ENCODE data around the gene SYTL2. TPM values are rescaled to one million over a fixed set of nuclear protein-coding genes. Genes with fewer than 3 reads are reported as not detected.

The SYTL2 gene
- total RNA-seq, 1 experiment from 2014 or later: 5.2 TPM

DNA sequence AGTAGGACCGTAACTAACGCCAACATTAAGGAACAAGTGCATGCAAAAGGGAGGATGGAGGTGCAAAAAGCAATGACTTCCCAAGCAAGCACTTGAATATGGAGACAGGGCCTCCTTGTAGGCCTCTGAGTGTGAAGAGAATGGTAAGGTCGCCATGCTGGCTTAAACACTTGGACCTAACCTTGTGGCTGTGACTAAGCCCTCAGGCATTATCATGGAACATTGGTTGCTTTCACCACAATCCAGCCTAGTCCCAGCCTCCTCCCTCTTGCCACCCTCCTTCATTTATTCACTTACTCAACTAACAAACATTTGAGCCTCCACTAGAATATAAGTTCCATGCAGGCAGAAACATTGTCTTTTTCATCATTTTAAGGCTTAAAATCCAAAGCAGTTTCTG is 11.9 kb upstream of the SYTL2 start:
- Mint-ChIP-seq H3K36me3 (ENCODE audit: insufficient read depth in 1 of 3, low read depth in 3 of 3) (no peaks in the 10 kb centered on the region), H3K4me3 (no peak overlapping the region), H3K27me3 (ENCODE audit: low read depth) (no peaks in the 10 kb centered on the region; the same call in 1 of the 2 replicates), H3K27ac (no peak overlapping the region), H3K9me3 (no peaks in the 10 kb centered on the region), H3K4me1 (peaks cover 0 to 3% of the 10 kb centered on the region in 2 experiments; a peak in 2 of 4 replicates)
- Histone ChIP-seq H3K27me3 (ENCODE audit: insufficient read depth, low read length) (no peaks in the 10 kb centered on the region), H4K91ac (ENCODE audit: insufficient read length, low read depth, low read length) (no peak overlapping the region), H2BK120ac (ENCODE audit: low read depth, low read length, poor library complexity, severe bottlenecking) (no peak overlapping the region), H4K20me1 (ENCODE audit: control insufficient read depth, insufficient read depth, insufficient read length) (no peaks in the 10 kb centered on the region), H3K18ac (ENCODE audit: insufficient read length, low read depth, low read length) (no peak overlapping the region), H4K8ac (replicated peaks; ENCODE audit: insufficient read length, low read depth, low read length) (no peak overlapping the region), H2BK20ac (ENCODE audit: low read depth, low read length, poor library complexity, severe bottlenecking) (no peak overlapping the region), H3K56ac (ENCODE audit: insufficient read length, low read depth, low read length) (no peak overlapping the region), H3K4me1 (ENCODE audit: insufficient read depth, low read length) (no peaks in the 10 kb centered on the region), H3K23ac (ENCODE audit: insufficient read length, low read depth, low read length) (no peak overlapping the region), H4K5ac (ENCODE audit: insufficient read length, low read depth, low read length) (no peak overlapping the region), H3K14ac (ENCODE audit: insufficient read depth, low read length) (no peak overlapping the region), H2BK5ac (ENCODE audit: insufficient read length, low read length) (no peak overlapping the region), H3K9ac (ENCODE audit: extremely low read depth, insufficient read length, low read length) (no peak overlapping the region), H3T11ph (ENCODE audit: low read length) (no peak overlapping the region), H3K9me3 (ENCODE audit: control insufficient read depth, low read depth, low read length) (no peaks in the 10 kb centered on the region), H3K23me2 (ENCODE audit: insufficient read length, low read depth, low read length, poor library complexity, severe bottlenecking) (no peaks in the 10 kb centered on the region), H3K79me2 (ENCODE audit: insufficient read depth, low read length) (no peaks in the 10 kb centered on the region), H3K4me2 (ENCODE audit: insufficient read depth, insufficient read length, low read length) (no peak overlapping the region), H2AK5ac (ENCODE audit: insufficient read length, low read length) (no peak overlapping the region), H3K4ac (ENCODE audit: low read depth, low read length) (no peak overlapping the region), H3K79me1 (ENCODE audit: insufficient read depth, low read depth, low read length, poor library complexity, severe bottlenecking) (no peaks in the 10 kb centered on the region), H3K27ac (ENCODE audit: insufficient read length, low read depth, low read length) (no peak overlapping the region), H2BK15ac (ENCODE audit: low read depth, low read length) (no peak overlapping the region), H2AFZ (ENCODE audit: low read length) (no peak overlapping the region), H2BK12ac (ENCODE audit: insufficient read length, low read depth, low read length) (no peak overlapping the region)
- TF ChIP-seq, protein P1, sequence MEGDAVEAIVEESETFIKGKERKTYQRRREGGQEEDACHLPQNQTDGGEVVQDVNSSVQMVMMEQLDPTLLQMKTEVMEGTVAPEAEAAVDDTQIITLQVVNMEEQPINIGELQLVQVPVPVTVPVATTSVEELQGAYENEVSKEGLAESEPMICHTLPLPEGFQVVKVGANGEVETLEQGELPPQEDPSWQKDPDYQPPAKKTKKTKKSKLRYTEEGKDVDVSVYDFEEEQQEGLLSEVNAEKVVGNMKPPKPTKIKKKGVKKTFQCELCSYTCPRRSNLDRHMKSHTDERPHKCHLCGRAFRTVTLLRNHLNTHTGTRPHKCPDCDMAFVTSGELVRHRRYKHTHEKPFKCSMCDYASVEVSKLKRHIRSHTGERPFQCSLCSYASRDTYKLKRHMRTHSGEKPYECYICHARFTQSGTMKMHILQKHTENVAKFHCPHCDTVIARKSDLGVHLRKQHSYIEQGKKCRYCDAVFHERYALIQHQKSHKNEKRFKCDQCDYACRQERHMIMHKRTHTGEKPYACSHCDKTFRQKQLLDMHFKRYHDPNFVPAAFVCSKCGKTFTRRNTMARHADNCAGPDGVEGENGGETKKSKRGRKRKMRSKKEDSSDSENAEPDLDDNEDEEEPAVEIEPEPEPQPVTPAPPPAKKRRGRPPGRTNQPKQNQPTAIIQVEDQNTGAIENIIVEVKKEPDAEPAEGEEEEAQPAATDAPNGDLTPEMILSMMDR (conservative IDR thresholded peaks at IDR 0.05): no peak
- no CpG with 5 or more reads among the region's 3 CpGs for WGBS (ENCODE audit: extremely low coverage, insufficient read length, low lambda C conversion rate)
- DNase-seq: no peak
